Heart right ventricle (tissue), 16 donors: ENCODE measurements around the gene RNF166. TPM values are rescaled to one million over a fixed set of nuclear protein-coding genes. Genes with fewer than 3 reads are reported as not detected.

Experiments used
- ATAC-seq, 8 donors: fragments of 200-7000 bp; cut with Tn5 transposase; one replicate each; pipeline ENCODE4 v1.9.1; 2020; ENCODE audit warnings: mild to moderate bottlenecking in 8 of 8, moderate library complexity in 8 of 8, moderate number of reproducible peaks in 1 of 8
- DNase-seq, 2 donors: peaks; one replicate each; pipeline ENCODE4 v3.0.0-alpha.2; 2020
- H3K27ac ChIP-seq, 10 donors: fragments of 200-600 bp; sonication (generic) in 2 of 10; one replicate each; pipeline versions ENCODE4 v1.5.0 to v1.8.0; 2020 to 2022; ENCODE audit warnings: mild to moderate bottlenecking in 3 of 10
- H3K27me3 ChIP-seq, 7 donors: fragments of 200-600 bp; one replicate each; pipeline ENCODE4 v1.8.0; 2021 to 2022; ENCODE audit warnings: mild to moderate bottlenecking in 2 of 7
- H3K36me3 ChIP-seq, 9 donors: fragments of 200-600 bp; sonication (generic) in 1 of 9; one replicate each; pipeline versions ENCODE4 v1.5.0 to v1.8.0; 2020 to 2022; ENCODE audit warnings: mild to moderate bottlenecking in 2 of 9
- H3K4me1 ChIP-seq, 9 donors: fragments of 200-600 bp; sonication (generic) in 1 of 9; one replicate each; pipeline versions ENCODE4 v1.5.0 to v1.8.0; 2020 to 2022; ENCODE audit warnings: mild to moderate bottlenecking in 4 of 9
- H3K4me3 ChIP-seq, 10 donors: fragments of 200-600 bp; sonication (generic) in 2 of 10; one replicate each; pipeline versions ENCODE4 v1.5.0 to v1.8.0; 2020 to 2022; ENCODE audit warnings: mild to moderate bottlenecking in 7 of 10, moderate library complexity in 2 of 10
- H3K9me3 ChIP-seq, 11 donors: fragments of 200-600 bp in 10 of 11; sonication (generic) in 2 of 11; one replicate each; pipeline versions ENCODE4 v1.5.0 to v1.8.0; 2013 to 2022; ENCODE audit warnings: mild to moderate bottlenecking in 2 of 11, control low read depth in 1 of 11, moderate library complexity in 1 of 11
- WGBS, 2 donors: extraction: QIAGEN DNeasy Blood & Tissue Kit; methylation state at CpG; one replicate each; pipeline ENCODE4 v1.1.7; 2013; ENCODE audit warnings: inconsistent platforms in 1 of 2; 5-methylcytosine and 5-hydroxymethylcytosine counted together
- intact Hi-C, 10 donors: fragments of 100-400 bp; cut with DNase I; formaldehyde crosslinking; loops; one replicate each; pipeline versions ENCODE4 v1.11.1 to v1.14.2; 2022
- polyA plus RNA-seq, 2 donors: library from polyadenylated mRNA; stranded (reverse); fragments of 200-250 nt; gene quantifications; one replicate each; pipeline ENCODE4 v1.2.3, GENCODE V29; 2013
- total RNA-seq, 10 donors: library from RNA; stranded (reverse); fragmentation: NEBNext Ultra II Directional in 3 of 10; extraction: Animal tissue kit (Norgen Biotek cat#: 25700) in 3 of 10; gene quantifications; one replicate each; pipeline versions ENCODE4 v1.2.1 to v1.2.4, GENCODE V29; 2021 to 2023
- TF ChIP-seq, protein P1 (sequence below), 9 donors: fragments of 200-600 bp; sonication (generic) in 2 of 9; IDR thresholded peaks; one replicate each; pipeline versions ENCODE4 v1.5.0 to v1.8.0; 2021 to 2022; ENCODE audit warnings: antibody characterized with exemption in 9 of 9, mild to moderate bottlenecking in 5 of 9, moderate library complexity in 1 of 9
- donor health status: Arrhythmogenic right ventricular cardiomyopathy.
- donor health status: ischemic (EF 13 %, LVEDD 7.1; RV severe dilation, severe dysfunction).
- donor health status: healthy with polysubstance abuse.
- donor health status: DM: no; HTN: yes; CAD: no.
- donor health status: DM: no; HTN: no; CAD: no.
- donor health status: ischemic (EF 25% LVEDD 6.9; RV normal size, moderate dysfunction).
- donor health status: ischemic (EF 25% LVEDD 5.7; RV mildly dilated, moderate dysfunction).
- donor health status: healthy.
- donor health status: DM: yes; HTN: yes; CAD: no.
- donor health status: Ischemic cardiomyopathy.
- donor health status: ischemic (EF 35%, LVEDD 5.7; RV mildly dilated, moderate dysfunction).
- donor health status: nonischemic (EF 11% LVEDD 7.7; RV severe dilation, severe dysfunction).
- donor health status: DM: yes; HTN: yes; CAD: no.
- donor health status: PGD.
- donor health status: ischemic (EF 29% LVEDD 5.4; RV normal size, mild dysfunction).
- donor health status: nonischemic (EF 23%, LVEDD 6.1; RV moderate dilation, normal function).

RNF166 gene
- total and polyA plus RNA-seq, 12 donors, result 11.8 to 38.0 (median 14.3) TPM

DNA sequence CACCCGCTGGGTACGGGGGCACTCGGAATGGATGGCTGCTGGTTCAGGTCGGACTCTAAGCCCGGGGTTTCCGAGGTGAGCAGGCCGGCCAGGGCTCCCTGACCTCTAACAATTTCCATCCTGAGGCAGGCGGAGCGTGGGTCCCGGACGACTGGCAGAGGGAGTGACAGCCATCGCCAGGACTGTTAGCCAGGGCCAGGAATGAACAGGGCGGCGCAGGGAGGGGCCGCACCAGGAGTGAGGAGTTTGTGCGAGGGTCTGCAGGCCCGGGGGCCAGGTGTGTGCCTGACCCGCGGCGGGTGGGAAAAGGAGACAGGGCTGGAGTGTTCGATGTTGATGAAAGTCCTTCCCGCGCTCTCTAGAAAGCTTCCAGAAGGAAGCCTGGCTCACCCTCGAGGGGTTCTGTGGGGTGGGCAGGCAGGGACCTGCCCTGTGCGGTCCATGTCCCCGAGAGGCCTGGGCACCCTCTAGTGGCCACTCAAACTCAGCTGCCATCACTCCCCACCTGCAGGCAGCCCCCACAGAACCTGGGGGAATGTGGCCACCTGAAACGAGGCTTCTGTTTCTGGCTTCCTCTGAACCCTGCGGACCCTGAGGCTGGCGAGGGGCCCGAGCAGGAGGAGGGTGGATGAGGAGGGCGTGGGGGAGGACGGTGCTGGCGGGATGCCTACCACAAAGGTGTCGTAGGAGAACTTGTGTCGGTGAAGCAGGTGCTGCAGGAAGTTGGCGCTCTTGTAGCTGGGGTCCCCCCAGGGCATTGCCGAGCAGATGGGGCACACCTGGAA lies 8.2 kb downstream of the RNF166 start:
- DNase-seq (no peak), ATAC-seq (no peak)
- Histone ChIP-seq H3K9me3 (no peaks in the 10 kb centered on the region), H3K27me3 (no peaks in the 10 kb centered on the region), H3K4me1 (peaks cover 0 to 41% (median 28%) of the 10 kb centered on the region in 9 donors), H3K27ac (no peak overlapping the region), H3K4me3 (no peak overlapping the region), H3K36me3 (peaks cover 0 to 64% (median 25%) of the 10 kb centered on the region in 9 donors)
- intact Hi-C loops, result no loop called here
- TF ChIP-seq, protein P1, sequence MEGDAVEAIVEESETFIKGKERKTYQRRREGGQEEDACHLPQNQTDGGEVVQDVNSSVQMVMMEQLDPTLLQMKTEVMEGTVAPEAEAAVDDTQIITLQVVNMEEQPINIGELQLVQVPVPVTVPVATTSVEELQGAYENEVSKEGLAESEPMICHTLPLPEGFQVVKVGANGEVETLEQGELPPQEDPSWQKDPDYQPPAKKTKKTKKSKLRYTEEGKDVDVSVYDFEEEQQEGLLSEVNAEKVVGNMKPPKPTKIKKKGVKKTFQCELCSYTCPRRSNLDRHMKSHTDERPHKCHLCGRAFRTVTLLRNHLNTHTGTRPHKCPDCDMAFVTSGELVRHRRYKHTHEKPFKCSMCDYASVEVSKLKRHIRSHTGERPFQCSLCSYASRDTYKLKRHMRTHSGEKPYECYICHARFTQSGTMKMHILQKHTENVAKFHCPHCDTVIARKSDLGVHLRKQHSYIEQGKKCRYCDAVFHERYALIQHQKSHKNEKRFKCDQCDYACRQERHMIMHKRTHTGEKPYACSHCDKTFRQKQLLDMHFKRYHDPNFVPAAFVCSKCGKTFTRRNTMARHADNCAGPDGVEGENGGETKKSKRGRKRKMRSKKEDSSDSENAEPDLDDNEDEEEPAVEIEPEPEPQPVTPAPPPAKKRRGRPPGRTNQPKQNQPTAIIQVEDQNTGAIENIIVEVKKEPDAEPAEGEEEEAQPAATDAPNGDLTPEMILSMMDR (IDR thresholded peaks at IDR 0.05), result peak in 7 of 9 donors; percentile 16 to 47 (median 34)
- 84 to 87% methylated on average over 37 of the region's 37 CpGs for WGBS, 2 donors

DNA sequence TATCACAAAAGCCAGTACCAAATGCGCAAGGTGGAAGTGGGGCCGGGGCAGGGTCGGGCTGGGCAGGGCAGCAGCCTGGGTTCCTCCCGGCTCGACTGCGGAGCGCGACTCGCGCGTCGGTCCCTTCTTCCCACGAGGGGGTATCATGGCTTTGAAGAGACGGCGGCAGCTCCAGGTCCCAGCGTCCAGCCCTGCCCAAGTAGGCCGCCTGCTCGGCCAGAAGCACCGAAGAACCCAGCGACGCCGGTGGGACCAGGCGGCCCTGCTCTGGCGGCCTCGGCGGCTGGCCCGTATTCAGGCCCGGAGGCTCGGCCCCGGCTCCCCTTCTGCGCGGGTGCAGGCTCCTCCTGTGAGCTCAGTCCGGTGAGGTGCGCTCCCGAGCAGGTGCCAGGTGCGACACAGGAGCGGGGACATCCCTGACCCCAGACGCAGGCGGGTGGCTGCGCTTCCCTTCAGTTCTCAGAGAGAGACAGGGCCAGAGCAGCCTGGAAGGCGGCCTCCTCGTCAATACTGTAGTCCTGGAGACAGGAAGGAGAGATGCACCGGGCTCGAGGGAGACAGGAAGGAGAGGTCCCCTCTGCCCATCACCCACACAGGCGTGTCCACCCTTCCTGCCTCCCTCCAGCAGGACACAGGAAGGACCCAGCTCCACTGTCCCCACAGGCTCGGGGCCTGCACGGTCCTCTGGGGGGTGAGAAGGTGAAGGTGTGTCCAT lies 8.9 kb downstream of the RNF166 start:
- Histone ChIP-seq H3K9me3 (no peaks in the 10 kb centered on the region), H3K27ac (no peak overlapping the region), H3K4me3 (no peak overlapping the region), H3K27me3 (peaks cover 0 to 2% (median 0%) of the 10 kb centered on the region in 7 donors), H3K36me3 (peaks cover 0 to 58% (median 25%) of the 10 kb centered on the region in 9 donors), H3K4me1 (peaks cover 0 to 41% (median 22%) of the 10 kb centered on the region in 9 donors)
- intact Hi-C loops, result no loop called here
- ATAC-seq (no peak), DNase-seq (no peak)
- 88 to 89% methylated on average over 47 of the region's 47 CpGs for WGBS, 2 donors
- TF ChIP-seq, protein P1 (IDR thresholded peaks at IDR 0.05), result no peak

DNA sequence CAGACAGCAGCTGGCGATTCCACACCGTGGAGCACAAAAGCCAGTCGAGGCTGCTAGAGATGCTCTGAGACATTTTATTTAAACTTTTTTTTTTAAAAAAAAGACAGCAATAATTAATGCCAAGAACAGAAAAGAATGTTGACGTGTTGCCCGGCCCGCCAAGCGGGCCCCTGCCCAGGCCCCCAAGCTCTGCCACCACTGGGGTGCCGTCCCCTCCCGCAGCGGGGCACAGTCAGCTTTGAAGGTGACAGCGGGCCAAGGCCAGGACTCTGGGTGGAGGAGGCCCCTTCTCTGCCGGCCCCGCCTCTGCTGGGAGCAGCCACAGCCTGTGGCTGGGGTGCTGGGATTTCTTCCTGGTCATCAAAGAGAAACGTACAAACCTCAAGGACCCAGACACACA lies 9.8 kb downstream of the RNF166 start:
- Histone ChIP-seq H3K36me3 (peaks cover 0 to 54% (median 25%) of the 10 kb centered on the region in 9 donors), H3K27me3 (peaks cover 0 to 8% (median 0%) of the 10 kb centered on the region in 7 donors), H3K27ac (no peak overlapping the region), H3K4me1 (peaks cover 0 to 41% (median 15%) of the 10 kb centered on the region in 9 donors), H3K9me3 (no peaks in the 10 kb centered on the region), H3K4me3 (no peak overlapping the region)
- intact Hi-C loops, result no loop called here
- DNase-seq (no peak), ATAC-seq (no peak)
- TF ChIP-seq, protein P1 (IDR thresholded peaks at IDR 0.05), result no peak
- WGBS, 2 donors, result 85 to 86% methylated on average over 14 of the region's 14 CpGs

DNA sequence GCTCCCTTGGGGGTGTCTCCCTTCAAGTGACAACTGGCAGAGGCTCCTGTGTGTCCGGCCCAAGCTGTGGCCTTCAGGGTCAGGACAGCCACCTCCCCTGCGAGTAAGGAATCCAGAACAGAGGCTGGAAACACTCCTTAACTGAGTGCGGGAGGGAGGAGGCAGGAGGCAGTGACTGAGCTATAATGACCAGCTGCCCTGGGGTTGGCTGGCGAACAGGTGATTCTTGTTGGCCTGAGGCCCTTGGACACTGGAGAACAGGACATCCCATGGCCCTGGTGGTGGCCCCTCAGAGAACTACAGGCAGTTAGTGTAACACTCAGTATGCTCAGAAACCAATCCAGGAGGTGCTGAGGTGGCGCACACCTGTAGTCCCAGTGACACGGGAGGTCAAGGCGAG lies 10.5 kb downstream of the RNF166 start:
- H3K27me3 ChIP-seq, result peaks cover 0 to 15% (median 2%) of the 10 kb centered on the region in 7 donors
- TF ChIP-seq, protein P1 (IDR thresholded peaks at IDR 0.05), result no peak
- DNase-seq (no peak), ATAC-seq (no peak)
- H3K4me3 ChIP-seq, result no peak overlapping the region
- H3K36me3 ChIP-seq, result peaks cover 0 to 54% (median 25%) of the 10 kb centered on the region in 9 donors
- intact Hi-C loops, result no loop called here
- H3K27ac ChIP-seq, result no peak overlapping the region
- no peaks in the 10 kb centered on the region for H3K9me3 ChIP-seq
- peaks cover 0 to 38% (median 9%) of the 10 kb centered on the region in 9 donors for H3K4me1 ChIP-seq
- WGBS, 2 donors, result 92 to 94% methylated on average over 7 of the region's 7 CpGs
